Mucosa of stomach (tissue), 1 donor: ENCODE results near the gene UGT3A2.
"Not testable (repeated sequence)": the region's sequence is repeated elsewhere in the genome, so short reads cannot be mapped to it uniquely, and the experiment has no call there.

ENCODE experiments used
- H3K27me3 ChIP-seq: one replicate; pipeline ENCODE4 v1.7.0; 2013; ENCODE audit warnings: mild to moderate bottlenecking, low read length; ENCODE audit not compliant: control insufficient read depth, insufficient read depth
- H3K36me3 ChIP-seq: one replicate; pipeline ENCODE4 v1.7.0; 2013; ENCODE audit warnings: low read length; ENCODE audit not compliant: control insufficient read depth, insufficient read depth
- H3K4me1 ChIP-seq: one replicate; pipeline ENCODE4 v1.7.0; 2013; ENCODE audit warnings: mild to moderate bottlenecking, low read length; ENCODE audit not compliant: control insufficient read depth, insufficient read depth
- H3K4me3 ChIP-seq: one replicate; pipeline ENCODE4 v1.7.0; 2013; ENCODE audit warnings: low read length
- H3K9ac ChIP-seq: one replicate; pipeline ENCODE4 v1.7.0; 2013; ENCODE audit warnings: mild to moderate bottlenecking, low read length, moderate library complexity
- H3K9me3 ChIP-seq: one replicate; pipeline ENCODE4 v1.7.0; 2013; ENCODE audit warnings: mild to moderate bottlenecking, low read length, moderate library complexity; ENCODE audit not compliant: control insufficient read depth
- donor health status: Pancreatic carcinoma.

The UGT3A2 gene

GRCh38 chr5:36022246-36022645 is 44.4 kb downstream of the UGT3A2 start:
- not testable (repeated sequence) for H3K9me3 ChIP-seq, H3K36me3 ChIP-seq, H3K4me3 ChIP-seq, H3K9ac ChIP-seq, H3K27me3 ChIP-seq, H3K4me1 ChIP-seq

DNA sequence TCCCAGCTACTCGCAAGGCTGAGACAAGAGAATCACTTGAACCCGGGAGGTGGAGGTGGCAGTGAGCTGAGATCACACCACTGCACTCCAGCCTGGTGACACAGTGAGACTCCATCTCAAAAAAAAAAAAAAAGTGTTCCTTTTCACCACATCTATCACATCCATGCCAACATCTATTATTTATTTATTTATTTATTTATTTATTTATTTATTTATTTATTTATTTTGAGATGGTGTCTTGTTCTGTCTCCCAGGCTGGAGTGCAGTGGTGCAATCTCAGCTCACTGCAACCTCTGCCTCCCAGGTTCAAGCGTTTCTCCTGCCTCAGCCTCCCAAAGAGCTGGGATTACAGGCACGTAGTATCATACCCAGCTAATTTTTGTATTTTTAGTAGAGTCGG is 47.1 kb downstream of the UGT3A2 start:
- H3K4me1 ChIP-seq, H3K9me3 ChIP-seq, H3K9ac ChIP-seq, H3K27me3 ChIP-seq, H3K36me3 ChIP-seq, H3K4me3 ChIP-seq: not testable (repeated sequence)

DNA sequence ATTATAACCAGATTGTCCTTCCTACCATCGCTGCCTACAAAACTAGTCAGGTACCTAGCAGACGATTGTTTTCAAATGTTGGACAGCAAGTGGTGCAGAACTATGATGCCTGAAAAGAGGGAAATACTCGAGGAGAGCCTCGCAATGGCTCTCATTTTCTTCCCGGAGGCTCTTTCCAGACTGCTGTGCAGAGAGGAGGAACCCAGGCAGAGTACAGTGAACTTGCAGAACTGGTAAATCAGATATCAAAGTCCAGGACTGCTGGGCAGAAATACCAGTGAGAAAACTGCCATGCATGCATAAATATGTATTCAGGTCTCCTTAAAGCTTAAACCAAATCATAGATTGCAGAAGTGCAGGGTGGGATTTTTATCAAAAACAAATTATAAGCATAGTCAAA is 49.1 kb downstream of the UGT3A2 start:
- no peaks in the 10 kb centered on the region for H3K27me3 ChIP-seq
- H3K9me3 ChIP-seq: no peaks in the 10 kb centered on the region
- no peaks in the 10 kb centered on the region for H3K4me1 ChIP-seq
- H3K4me3 ChIP-seq: no peak overlapping the region
- no peak overlapping the region for H3K9ac ChIP-seq
- H3K36me3 ChIP-seq: no peaks in the 10 kb centered on the region

DNA sequence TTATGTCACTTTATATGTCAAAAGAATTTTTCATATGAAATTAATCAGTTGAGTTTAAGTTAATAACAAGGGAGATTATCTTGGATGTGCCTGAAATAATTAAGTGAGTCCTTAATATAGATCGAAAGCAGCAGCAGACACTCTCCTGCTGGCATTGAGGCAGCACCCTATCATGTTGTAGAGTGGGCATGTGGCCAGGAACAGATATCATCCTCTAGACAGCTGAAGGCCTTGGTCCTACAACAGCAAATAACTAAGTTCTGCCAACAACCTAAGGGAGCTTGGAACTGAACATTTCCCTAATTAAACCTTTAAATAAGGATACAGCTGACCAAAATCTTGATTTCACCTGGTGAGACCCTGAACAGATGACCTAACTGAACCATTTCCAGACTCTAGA is 49.7 kb downstream of the UGT3A2 start:
- Histone ChIP-seq H3K4me3 (no peak overlapping the region), H3K27me3 (no peaks in the 10 kb centered on the region), H3K9me3 (no peaks in the 10 kb centered on the region), H3K36me3 (no peaks in the 10 kb centered on the region), H3K4me1 (no peaks in the 10 kb centered on the region), H3K9ac (no peak overlapping the region)

DNA sequence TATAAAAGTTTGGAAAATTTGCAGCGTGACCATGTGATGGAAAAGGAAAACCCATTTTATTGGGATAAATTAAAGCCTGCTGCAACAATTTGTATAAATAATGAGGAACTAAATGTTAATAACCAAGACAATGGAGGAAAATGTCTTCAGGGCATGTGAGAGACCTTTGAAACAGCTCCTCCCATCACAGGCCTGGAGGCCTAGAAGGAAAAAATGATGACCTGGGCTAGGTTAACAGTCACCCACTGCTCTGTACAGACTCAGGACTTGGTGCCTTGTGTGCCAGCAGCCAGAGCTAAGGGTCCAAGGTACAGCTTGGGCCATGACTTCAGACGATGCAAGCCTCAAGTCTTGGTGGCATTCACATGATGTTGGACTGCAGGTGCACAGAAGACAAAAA is 53.5 kb downstream of the UGT3A2 start:
- H3K4me1 ChIP-seq: no peaks in the 10 kb centered on the region

DNA sequence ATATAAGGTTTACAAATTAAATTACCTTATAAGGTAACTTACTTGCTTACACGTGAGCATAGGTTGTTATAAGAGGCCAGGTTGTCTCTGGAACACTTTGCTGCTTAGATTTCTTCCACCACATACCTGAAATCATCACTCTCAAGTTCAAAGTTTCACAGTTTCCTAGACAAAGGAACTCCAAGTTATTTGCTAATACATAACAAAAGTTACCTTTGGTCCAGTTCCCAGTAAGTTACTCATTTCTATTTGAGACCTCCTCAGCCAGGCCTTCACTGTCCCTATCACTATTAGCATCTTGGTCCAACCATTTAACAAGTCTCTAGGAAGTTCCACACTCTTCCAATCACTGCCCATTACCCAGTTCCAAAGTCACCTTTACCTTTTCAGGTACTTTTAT is 57.0 kb downstream of the UGT3A2 start:
- Histone ChIP-seq H3K27me3 (no peaks in the 10 kb centered on the region), H3K4me3 (no peak overlapping the region), H3K4me1 (no peaks in the 10 kb centered on the region), H3K9ac (no peak overlapping the region), H3K36me3 (no peaks in the 10 kb centered on the region), H3K9me3 (no peaks in the 10 kb centered on the region)

More for the DNA sequence above, 53.5 kb downstream of the UGT3A2 start:
- Histone ChIP-seq H3K9me3 (no peaks in the 10 kb centered on the region), H3K27me3 (no peaks in the 10 kb centered on the region), H3K9ac (no peak overlapping the region), H3K36me3 (no peaks in the 10 kb centered on the region), H3K4me3 (no peak overlapping the region)

DNA sequence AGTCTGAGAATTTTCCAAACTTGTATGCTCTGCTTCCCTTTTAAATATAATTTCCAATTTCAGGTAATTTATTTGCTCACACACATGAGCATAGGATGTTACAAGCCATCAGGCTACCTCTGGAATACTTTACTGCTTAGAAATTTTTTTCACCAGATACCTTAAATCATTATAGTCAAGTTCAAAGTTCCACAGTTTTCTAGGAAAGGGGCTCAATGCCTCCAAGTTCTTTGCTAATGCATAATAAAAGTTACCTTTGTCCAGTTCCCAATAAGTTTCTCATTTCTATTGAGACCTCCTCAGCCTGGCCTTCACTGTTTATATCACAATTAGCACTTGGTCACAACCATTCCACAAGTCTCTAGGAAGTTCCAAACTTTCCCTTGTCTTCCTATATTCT is 59.3 kb downstream of the UGT3A2 start:
- Histone ChIP-seq H3K27me3 (no peaks in the 10 kb centered on the region), H3K9me3 (no peaks in the 10 kb centered on the region), H3K9ac (no peak overlapping the region), H3K4me3 (no peak overlapping the region), H3K4me1 (no peaks in the 10 kb centered on the region), H3K36me3 (no peaks in the 10 kb centered on the region)

DNA sequence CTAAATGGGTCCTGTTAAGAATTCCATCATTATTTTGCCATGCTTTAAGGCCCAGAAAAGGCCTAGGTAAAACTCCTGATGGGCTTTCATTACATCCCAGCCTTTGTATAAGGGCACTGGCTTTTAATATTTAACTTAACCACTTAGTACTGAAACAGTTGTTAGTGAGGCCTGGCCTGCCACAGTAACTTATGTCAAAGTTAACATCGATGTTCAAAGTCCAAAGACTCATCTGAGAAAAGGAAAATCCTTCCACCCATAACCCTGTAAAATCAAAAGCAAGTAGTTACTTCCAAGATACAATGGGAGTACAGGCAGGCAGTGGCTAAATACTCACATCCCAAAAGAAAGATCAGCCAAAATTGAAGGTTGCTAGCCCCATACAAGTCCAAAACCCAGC is 60.5 kb downstream of the UGT3A2 start:
- Histone ChIP-seq H3K9me3 (no peaks in the 10 kb centered on the region), H3K4me1 (no peaks in the 10 kb centered on the region), H3K27me3 (no peaks in the 10 kb centered on the region), H3K9ac (no peak overlapping the region), H3K36me3 (no peaks in the 10 kb centered on the region), H3K4me3 (no peak overlapping the region)

DNA sequence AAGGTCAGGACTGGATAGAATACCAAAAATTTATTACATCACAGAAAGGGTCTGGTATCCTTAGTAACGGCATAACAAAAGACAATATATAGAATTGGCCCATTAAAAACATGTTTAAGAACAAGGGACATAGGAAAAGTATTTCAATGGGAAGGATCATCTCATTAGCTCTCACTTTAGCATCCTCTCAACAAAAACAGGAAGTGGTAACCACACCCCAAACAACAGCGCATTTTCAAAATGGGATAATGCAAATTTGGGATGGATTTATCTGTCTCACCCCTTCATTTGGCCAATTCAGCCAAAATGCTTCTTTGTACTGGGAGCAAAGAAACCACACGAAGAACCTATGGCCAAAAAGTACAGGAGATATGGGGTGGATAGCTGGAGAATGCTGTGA is 65.7 kb downstream of the UGT3A2 start:
- Histone ChIP-seq H3K4me1 (no peaks in the 10 kb centered on the region), H3K9ac (no peak overlapping the region), H3K4me3 (no peak overlapping the region), H3K36me3 (no peaks in the 10 kb centered on the region), H3K27me3 (no peaks in the 10 kb centered on the region), H3K9me3 (no peaks in the 10 kb centered on the region)

DNA sequence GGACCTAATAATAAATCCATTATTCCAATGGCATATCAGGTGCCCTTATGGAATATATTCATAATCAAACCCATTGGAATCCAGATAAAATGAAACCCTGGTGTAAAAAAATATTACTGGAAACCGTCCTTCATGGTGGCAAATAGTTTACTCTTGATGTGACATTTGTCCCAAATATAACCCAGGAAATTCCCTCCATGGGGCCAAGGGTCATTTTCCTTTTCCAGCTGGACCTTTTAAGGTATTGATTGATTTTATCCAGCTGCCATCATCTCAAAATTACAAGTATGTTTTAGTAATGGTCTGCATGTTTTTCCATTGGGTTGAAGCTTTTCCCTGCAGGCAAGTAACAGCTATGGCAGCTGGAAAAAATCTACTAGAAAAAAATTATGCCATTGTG is 67.1 kb downstream of the UGT3A2 start:
- H3K9ac ChIP-seq: no peak overlapping the region
- H3K36me3 ChIP-seq: no peaks in the 10 kb centered on the region
- no peak overlapping the region for H3K4me3 ChIP-seq
- H3K4me1 ChIP-seq: no peaks in the 10 kb centered on the region
- no peaks in the 10 kb centered on the region for H3K9me3 ChIP-seq
- H3K27me3 ChIP-seq: no peaks in the 10 kb centered on the region

GRCh38 chr5:35996076-35996475 is 70.6 kb downstream of the UGT3A2 start:
- Histone ChIP-seq H3K9ac (no peak overlapping the region), H3K4me3 (no peak overlapping the region), H3K9me3 (no peaks in the 10 kb centered on the region), H3K4me1 (no peaks in the 10 kb centered on the region), H3K36me3 (no peaks in the 10 kb centered on the region), H3K27me3 (no peaks in the 10 kb centered on the region)

GRCh38 chr5:35990941-35991611 is 75.6 kb downstream of the UGT3A2 start, which contains the start of gene UGT3A1:
TSS of gene UGT3A1 (minus strand) at chr5:35991390. CDS start at chr5:35991240, 150 bp downstream.
- H3K9ac ChIP-seq: no peak within 1 kb of the TSS

DNA sequence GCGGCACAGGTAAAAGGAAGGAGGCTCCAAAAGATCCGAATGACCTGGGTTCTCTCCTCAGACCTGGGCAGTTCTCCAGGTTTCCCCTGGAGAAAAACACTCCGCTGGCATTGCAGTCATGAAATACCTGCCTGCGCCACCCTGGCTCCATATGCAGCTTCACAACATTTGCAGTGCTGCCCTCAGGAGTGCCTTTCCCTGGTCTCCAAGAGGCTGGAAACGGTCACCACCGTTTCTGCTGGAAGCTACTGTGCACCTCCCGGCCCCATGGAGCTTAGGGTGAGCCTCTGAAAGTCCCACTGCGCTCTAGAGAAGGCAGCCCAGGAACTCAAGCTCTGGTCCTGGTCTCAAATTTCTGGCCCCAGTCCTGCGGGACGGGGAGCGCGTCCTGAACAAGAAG is 76.2 kb downstream of the UGT3A2 start:
- Histone ChIP-seq H3K4me3 (no peak overlapping the region), H3K9ac (no peak overlapping the region), H3K36me3 (no peaks in the 10 kb centered on the region), H3K27me3 (no peaks in the 10 kb centered on the region), H3K4me1 (no peaks in the 10 kb centered on the region), H3K9me3 (no peaks in the 10 kb centered on the region)

More at GRCh38 chr5:35990941-35991611, 75.6 kb downstream of the UGT3A2 start, which contains the start of gene UGT3A1:
- H3K4me3 ChIP-seq: no peak within 1 kb of the TSS
- no peaks in the 10 kb centered on the region for H3K27me3 ChIP-seq
- no peaks in the 10 kb centered on the region for H3K4me1 ChIP-seq
- H3K9me3 ChIP-seq: no peaks in the 10 kb centered on the region
- H3K36me3 ChIP-seq: no peaks in the 10 kb centered on the region
